ENCODE measurements around the gene DNAAF9. TPM values are rescaled to one million over a fixed set of nuclear protein-coding genes. Genes with fewer than 3 reads are reported as not detected.
"Not testable (repeated sequence)": the region's sequence is repeated elsewhere in the genome, so short reads cannot be mapped to it uniquely, and the experiment has no call there.

Gene DNAAF9
- total RNA-seq, 2 donors from 2014 or later: 1.2 to 4.0 TPM

- H3K27me3 ChIP-seq: no peaks in the 10 kb centered on the region
- no peak overlapping the region for H3K4me3 ChIP-seq
- no peaks in the 10 kb centered on the region for H3K4me1 ChIP-seq
- no peaks in the 10 kb centered on the region for H3K9me3 ChIP-seq
- TF ChIP-seq, protein P1, sequence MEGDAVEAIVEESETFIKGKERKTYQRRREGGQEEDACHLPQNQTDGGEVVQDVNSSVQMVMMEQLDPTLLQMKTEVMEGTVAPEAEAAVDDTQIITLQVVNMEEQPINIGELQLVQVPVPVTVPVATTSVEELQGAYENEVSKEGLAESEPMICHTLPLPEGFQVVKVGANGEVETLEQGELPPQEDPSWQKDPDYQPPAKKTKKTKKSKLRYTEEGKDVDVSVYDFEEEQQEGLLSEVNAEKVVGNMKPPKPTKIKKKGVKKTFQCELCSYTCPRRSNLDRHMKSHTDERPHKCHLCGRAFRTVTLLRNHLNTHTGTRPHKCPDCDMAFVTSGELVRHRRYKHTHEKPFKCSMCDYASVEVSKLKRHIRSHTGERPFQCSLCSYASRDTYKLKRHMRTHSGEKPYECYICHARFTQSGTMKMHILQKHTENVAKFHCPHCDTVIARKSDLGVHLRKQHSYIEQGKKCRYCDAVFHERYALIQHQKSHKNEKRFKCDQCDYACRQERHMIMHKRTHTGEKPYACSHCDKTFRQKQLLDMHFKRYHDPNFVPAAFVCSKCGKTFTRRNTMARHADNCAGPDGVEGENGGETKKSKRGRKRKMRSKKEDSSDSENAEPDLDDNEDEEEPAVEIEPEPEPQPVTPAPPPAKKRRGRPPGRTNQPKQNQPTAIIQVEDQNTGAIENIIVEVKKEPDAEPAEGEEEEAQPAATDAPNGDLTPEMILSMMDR (IDR thresholded peaks at IDR 0.05): no peak
- no peak for DNase-seq
- intact Hi-C loops (cut with DNase I): no loop called here
- no peaks in the 10 kb centered on the region for H3K36me3 ChIP-seq
- no peak overlapping the region for H3K27ac ChIP-seq
- no peak overlapping the region for H3K9ac ChIP-seq (ENCODE audit: low read depth in 2 of 2, low read length in 2 of 2)
Measured at GRCh38 chr20:3421985-3422384, 14.5 kb upstream of the DNAAF9 start.

DNA sequence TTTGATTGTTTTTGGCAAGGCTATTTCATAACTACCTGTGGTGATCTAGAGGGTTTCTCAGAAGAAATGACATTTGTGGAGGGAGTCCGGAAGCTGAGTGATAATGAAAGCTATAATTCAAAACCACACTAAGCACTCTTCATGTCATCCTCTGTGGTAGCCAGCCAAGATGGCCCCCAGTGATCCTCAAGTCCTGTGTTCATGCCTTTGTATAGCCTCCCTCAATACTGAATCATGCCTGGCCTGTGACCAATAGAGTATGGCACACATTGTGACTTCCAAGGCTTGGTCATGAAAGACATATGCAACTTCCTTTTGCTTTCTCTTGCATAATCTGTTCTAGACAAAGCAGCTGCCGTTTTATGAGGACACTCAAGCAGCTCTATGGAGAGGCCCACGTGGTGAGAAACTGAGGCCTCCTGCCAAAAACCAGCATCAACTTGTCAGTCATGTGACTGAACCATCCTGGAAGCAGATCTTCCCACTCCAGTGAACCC is 12.8 kb upstream of the DNAAF9 start:
- Histone ChIP-seq H3K36me3 (no peaks in the 10 kb centered on the region), H3K27ac (no peak overlapping the region), H3K4me1 (no peaks in the 10 kb centered on the region), H3K9ac (ENCODE audit: low read depth in 2 of 2, low read length in 2 of 2) (no peak overlapping the region), H3K27me3 (no peaks in the 10 kb centered on the region), H3K4me3 (no peak overlapping the region), H3K9me3 (no peaks in the 10 kb centered on the region)
- intact Hi-C loops (cut with DNase I): no loop called here
- TF ChIP-seq, protein P1 (IDR thresholded peaks at IDR 0.05): no peak
- DNase-seq: peak; percentile 28

GRCh38 chr20:3418161-3418560 is 10.7 kb upstream of the DNAAF9 start:
- H3K27me3 ChIP-seq; H3K9me3 ChIP-seq; intact Hi-C loops (cut with DNase I); H3K9ac ChIP-seq (ENCODE audit: low read depth in 2 of 2, low read length in 2 of 2); H3K27ac ChIP-seq; DNase-seq; H3K36me3 ChIP-seq; H3K4me1 ChIP-seq; H3K4me3 ChIP-seq: not testable (repeated sequence)

- DNase-seq: no peak
- Histone ChIP-seq H3K27me3 (peaks cover 3% of the 10 kb centered on the region), H3K9ac (ENCODE audit: low read depth in 2 of 2, low read length in 2 of 2) (no peak overlapping the region), H3K4me1 (no peaks in the 10 kb centered on the region), H3K36me3 (no peaks in the 10 kb centered on the region), H3K27ac (no peak overlapping the region), H3K4me3 (no peak overlapping the region), H3K9me3 (no peaks in the 10 kb centered on the region)
- TF ChIP-seq, protein P1 (IDR thresholded peaks at IDR 0.05): no peak
- intact Hi-C loops (cut with DNase I): no loop called here
Measured at GRCh38 chr20:3414122-3414521, 6.7 kb upstream of the DNAAF9 start.

- Histone ChIP-seq H3K27me3 (peaks cover 10% of the 10 kb centered on the region), H3K9ac (ENCODE audit: low read depth in 2 of 2, low read length in 2 of 2) (no peak overlapping the region), H3K4me3 (no peak overlapping the region), H3K4me1 (peaks cover 2% of the 10 kb centered on the region), H3K9me3 (no peaks in the 10 kb centered on the region), H3K36me3 (no peaks in the 10 kb centered on the region), H3K27ac (no peak overlapping the region)
- no peak for DNase-seq
- intact Hi-C loops (cut with DNase I): no loop called here
- TF ChIP-seq, protein P1 (IDR thresholded peaks at IDR 0.05): no peak
Measured at GRCh38 chr20:3413393-3413889, 6.0 kb upstream of the DNAAF9 start.

DNA sequence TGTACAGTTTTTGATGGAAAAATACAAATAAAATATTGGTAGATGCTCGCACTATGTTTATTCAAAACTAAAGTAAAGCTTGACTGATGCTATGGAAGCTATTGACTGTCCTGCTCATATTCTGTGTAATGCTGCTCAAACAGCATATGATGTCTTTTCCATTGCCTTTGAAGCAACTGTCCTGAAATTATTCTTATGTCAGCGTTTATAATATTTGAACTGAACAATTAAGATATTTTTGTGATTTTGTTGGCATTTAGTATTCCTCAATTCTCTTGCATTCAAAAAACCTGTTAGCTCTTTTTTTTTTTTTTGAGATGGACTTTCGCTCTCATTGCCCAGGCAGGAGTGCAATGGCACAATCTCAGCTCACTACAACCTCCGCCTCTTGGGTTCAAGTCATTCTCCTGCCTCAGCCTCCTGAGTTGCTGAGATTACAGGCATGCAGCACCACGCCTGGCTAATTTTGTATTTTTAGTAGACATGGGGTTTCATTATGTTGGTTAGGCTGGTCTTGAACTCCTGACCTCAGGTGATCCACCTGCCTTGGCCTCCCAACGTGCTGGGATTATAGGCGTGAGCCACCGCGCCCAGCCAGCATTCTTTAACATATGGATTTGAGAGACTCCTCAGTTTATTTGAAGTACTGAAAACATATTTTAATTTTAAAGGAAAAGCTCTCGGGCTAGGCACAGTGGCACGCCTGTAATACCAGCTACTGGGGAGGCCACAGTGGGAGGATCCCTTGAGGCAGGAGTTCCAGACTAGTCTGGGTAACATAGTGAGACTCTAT is 5.3 kb upstream of the DNAAF9 start:
- H3K4me3 ChIP-seq: no peak overlapping the region
- TF ChIP-seq, protein P1 (IDR thresholded peaks at IDR 0.05): no peak
- H3K9ac ChIP-seq (ENCODE audit: low read depth in 2 of 2, low read length in 2 of 2): no peak overlapping the region
- H3K27ac ChIP-seq: no peak overlapping the region
- no peaks in the 10 kb centered on the region for H3K36me3 ChIP-seq
- intact Hi-C loops (cut with DNase I): no loop called here
- no peaks in the 10 kb centered on the region for H3K9me3 ChIP-seq
- peaks cover 4% of the 10 kb centered on the region for H3K4me1 ChIP-seq
- H3K27me3 ChIP-seq: peaks cover 12% of the 10 kb centered on the region
- no peak for DNase-seq
